Mesodermal cell (in vitro differentiated cells): ENCODE measurements around the gene DNM2.

ENCODE experiments used
- H3K27ac ChIP-seq: 2 replicates; pipeline ENCODE4 v1.7.0; 2013; ENCODE audit warnings: mild to moderate bottlenecking, low read depth, low read length, moderate library complexity; ENCODE audit not compliant: severe bottlenecking
- H3K36me3 ChIP-seq: 2 replicates; pipeline ENCODE4 v1.7.1; 2013; ENCODE audit warnings: mild to moderate bottlenecking, low read length, moderate library complexity; ENCODE audit not compliant: control insufficient read depth, insufficient read depth
- H3K4me1 ChIP-seq: one replicate; pipeline ENCODE4 v1.7.1; 2013; ENCODE audit warnings: mild to moderate bottlenecking, low read length; ENCODE audit not compliant: insufficient read depth, control insufficient read depth, poor library complexity, severe bottlenecking
- H3K4me3 ChIP-seq: 2 replicates; pipeline ENCODE4 v1.7.0; 2013; ENCODE audit warnings: low read length, control low read depth, mild to moderate bottlenecking; ENCODE audit not compliant: insufficient read depth, poor library complexity, severe bottlenecking; ENCODE audit errors: extremely low read depth
- H3K9me3 ChIP-seq: 2 replicates; pipeline ENCODE4 v1.7.1; 2013; ENCODE audit warnings: mild to moderate bottlenecking, low read length, moderate library complexity; ENCODE audit not compliant: control insufficient read depth
- WGBS, 2 experiments: methylation state at CpG; one replicate each; pipeline ENCODE4 v1.1.5; 2013; ENCODE audit warnings: missing lambda C conversion rate in 2 of 2; ENCODE audit not compliant: insufficient coverage in 2 of 2; 5-methylcytosine and 5-hydroxymethylcytosine counted together

The DNM2 gene

GRCh38 chr19:10681658-10682057 lies 36.2 kb upstream of the DNM2 start:
- Histone ChIP-seq H3K36me3 (peaks cover 99% of the 10 kb centered on the region), H3K9me3 (no peaks in the 10 kb centered on the region), H3K4me3 (no peak overlapping the region), H3K4me1 (no peaks in the 10 kb centered on the region), H3K27ac (no peak overlapping the region)
- 98 to 100% methylated on average over 4 of the region's 4 CpGs for WGBS, 2 experiments

GRCh38 chr19:10682397-10683063 lies 35.3 kb upstream of the DNM2 start:
- H3K36me3 ChIP-seq = peaks cover 99% of the 10 kb centered on the region
- H3K27ac ChIP-seq = no peak overlapping the region

GRCh38 chr19:10683064-10683426 lies 34.8 kb upstream of the DNM2 start:
- no peaks in the 10 kb centered on the region for H3K4me1 ChIP-seq
- no peak overlapping the region for H3K4me3 ChIP-seq
- H3K36me3 ChIP-seq = peaks cover 99% of the 10 kb centered on the region
- WGBS, 2 experiments = 87 to 93% methylated on average over 15 of the region's 15 CpGs
- H3K27ac ChIP-seq = no peak overlapping the region
- H3K9me3 ChIP-seq = no peaks in the 10 kb centered on the region

More at GRCh38 chr19:10682397-10683063, 35.3 kb upstream of the DNM2 start:
- no peak overlapping the region for H3K4me3 ChIP-seq
- no peaks in the 10 kb centered on the region for H3K9me3 ChIP-seq
- no peaks in the 10 kb centered on the region for H3K4me1 ChIP-seq
- WGBS, 2 experiments = 95 to 96% methylated on average over 8 to 12 of the region's 15 CpGs

- 92 to 98% methylated on average over 16 to 20 of the region's 21 CpGs for WGBS, 2 experiments
- Histone ChIP-seq H3K4me3 (no peak overlapping the region), H3K4me1 (no peaks in the 10 kb centered on the region), H3K9me3 (no peaks in the 10 kb centered on the region), H3K27ac (no peak overlapping the region), H3K36me3 (peaks cover 99% of the 10 kb centered on the region)
Observed at GRCh38 chr19:10683582-10683981, 34.3 kb upstream of the DNM2 start.

- H3K36me3 ChIP-seq = peaks cover 97% of the 10 kb centered on the region
- no peaks in the 10 kb centered on the region for H3K9me3 ChIP-seq
- WGBS, 2 experiments = 97 to 99% methylated on average over 5 of the region's 5 CpGs
Observed at GRCh38 chr19:10685210-10685609, 32.7 kb upstream of the DNM2 start.

GRCh38 chr19:10686193-10686592 lies 31.7 kb upstream of the DNM2 start:
- Histone ChIP-seq H3K4me1 (no peaks in the 10 kb centered on the region), H3K4me3 (no peak overlapping the region), H3K27ac (no peak overlapping the region), H3K9me3 (no peaks in the 10 kb centered on the region), H3K36me3 (peaks cover 97% of the 10 kb centered on the region)
- WGBS, 2 experiments = 98% methylated on average over 8 to 9 of the region's 10 CpGs

More at GRCh38 chr19:10685210-10685609, 32.7 kb upstream of the DNM2 start:
- no peaks in the 10 kb centered on the region for H3K4me1 ChIP-seq
- H3K4me3 ChIP-seq = no peak overlapping the region
- H3K27ac ChIP-seq = no peak overlapping the region

GRCh38 chr19:10686661-10687517 lies 31.0 kb upstream of the DNM2 start:
- H3K9me3 ChIP-seq = no peaks in the 10 kb centered on the region
- no peak overlapping the region for H3K4me3 ChIP-seq
- WGBS, 2 experiments = 94 to 95% methylated on average over 26 of the region's 31 CpGs
- H3K4me1 ChIP-seq = no peaks in the 10 kb centered on the region
- peaks cover 97% of the 10 kb centered on the region for H3K36me3 ChIP-seq
- no peak overlapping the region for H3K27ac ChIP-seq

- H3K27ac ChIP-seq = no peak overlapping the region
- peaks cover 97% of the 10 kb centered on the region for H3K36me3 ChIP-seq
Observed at GRCh38 chr19:10687518-10688288, 30.2 kb upstream of the DNM2 start.

GRCh38 chr19:10688545-10689280 lies 29.2 kb upstream of the DNM2 start:
- 95 to 99% methylated on average over 23 to 24 of the region's 27 CpGs for WGBS, 2 experiments
- H3K4me1 ChIP-seq = no peaks in the 10 kb centered on the region
- no peaks in the 10 kb centered on the region for H3K9me3 ChIP-seq
- H3K4me3 ChIP-seq = no peak overlapping the region
- no peak overlapping the region for H3K27ac ChIP-seq
- peaks cover 90% of the 10 kb centered on the region for H3K36me3 ChIP-seq

More at GRCh38 chr19:10687518-10688288, 30.2 kb upstream of the DNM2 start:
- WGBS, 2 experiments = 92% methylated on average over 24 to 25 of the region's 25 CpGs
- H3K4me3 ChIP-seq = no peak overlapping the region
- H3K4me1 ChIP-seq = no peaks in the 10 kb centered on the region
- H3K9me3 ChIP-seq = no peaks in the 10 kb centered on the region

GRCh38 chr19:10690341-10690781 lies 27.5 kb upstream of the DNM2 start:
- H3K9me3 ChIP-seq = no peaks in the 10 kb centered on the region
- 92 to 93% methylated on average over 6 of the region's 7 CpGs for WGBS, 2 experiments
- no peak overlapping the region for H3K4me3 ChIP-seq
- H3K4me1 ChIP-seq = peaks cover 4% of the 10 kb centered on the region
- H3K36me3 ChIP-seq = peaks cover 73% of the 10 kb centered on the region
- no peak overlapping the region for H3K27ac ChIP-seq
